SK-N-SH treated with all-trans-retinoic acid at 6 μM for 48 hours (cell line): ENCODE results near the gene KLF18.

Experiments
- ESRRG ChIP-seq: fragments of 250-450 bp; sonication (Bioruptor Pico); IDR thresholded peaks from 2 replicates; pipeline ENCODE4 v1.6.1; 2021; ENCODE audit warnings: mild to moderate bottlenecking
- GLIS3 ChIP-seq: fragments of 250-450 bp; sonication (Bioruptor Pico); IDR thresholded peaks from 2 replicates; pipeline ENCODE4 v1.5.0; 2020; ENCODE audit warnings: mild to moderate bottlenecking, moderate library complexity
- ISL1 ChIP-seq: fragments of 250-450 bp; sonication (Bioruptor Pico); IDR thresholded peaks from 2 replicates; pipeline ENCODE4 v2.1.2; 2022; ENCODE audit warnings: mild to moderate bottlenecking, moderate library complexity
- TF ChIP-seq, protein P1 (sequence below): fragments of 250-450 bp; sonication (Bioruptor Pico); IDR thresholded peaks from 2 replicates; pipeline ENCODE4 v1.8.0; 2021; ENCODE audit warnings: low read depth, mild to moderate bottlenecking, moderate library complexity, borderline replicate concordance

DNA sequence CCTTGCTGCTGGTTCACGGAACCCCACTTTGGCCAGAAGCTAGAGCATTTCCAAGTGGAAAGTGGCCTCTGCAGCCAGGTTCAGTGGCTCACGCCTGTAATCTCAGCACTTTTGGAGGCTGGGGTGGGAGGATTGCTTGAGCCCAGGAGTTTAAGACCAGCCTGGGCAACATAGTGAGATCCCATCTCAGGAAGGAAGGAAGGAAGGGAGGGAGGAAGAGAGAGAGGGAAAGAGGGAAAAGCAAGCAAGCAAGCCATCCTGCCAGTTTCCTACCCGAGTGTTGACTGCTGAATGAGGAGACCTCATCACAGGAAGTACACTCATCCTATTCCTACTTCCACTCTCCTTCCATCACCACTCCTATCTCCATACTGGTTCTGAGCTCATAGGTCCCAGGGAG is 35.6 kb downstream of the KLF18 start:
- TF ChIP-seq ISL1 (CRISPR knock-in tag) (no peak), GLIS3 (no peak), ESRRG (no peak)
- TF ChIP-seq, protein P1, sequence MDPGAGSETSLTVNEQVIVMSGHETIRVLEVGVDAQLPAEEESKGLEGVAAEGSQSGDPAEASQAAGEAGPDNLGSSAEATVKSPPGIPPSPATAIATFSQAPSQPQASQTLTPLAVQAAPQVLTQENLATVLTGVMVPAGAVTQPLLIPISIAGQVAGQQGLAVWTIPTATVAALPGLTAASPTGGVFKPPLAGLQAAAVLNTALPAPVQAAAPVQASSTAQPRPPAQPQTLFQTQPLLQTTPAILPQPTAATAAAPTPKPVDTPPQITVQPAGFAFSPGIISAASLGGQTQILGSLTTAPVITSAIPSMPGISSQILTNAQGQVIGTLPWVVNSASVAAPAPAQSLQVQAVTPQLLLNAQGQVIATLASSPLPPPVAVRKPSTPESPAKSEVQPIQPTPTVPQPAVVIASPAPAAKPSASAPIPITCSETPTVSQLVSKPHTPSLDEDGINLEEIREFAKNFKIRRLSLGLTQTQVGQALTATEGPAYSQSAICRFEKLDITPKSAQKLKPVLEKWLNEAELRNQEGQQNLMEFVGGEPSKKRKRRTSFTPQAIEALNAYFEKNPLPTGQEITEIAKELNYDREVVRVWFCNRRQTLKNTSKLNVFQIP (CRISPR knock-in tag): no peak
